ENCODE results near the gene PRKD1. TPM values are rescaled to one million over a fixed set of nuclear protein-coding genes. Genes with fewer than 3 reads are reported as not detected.

PRKD1 gene
- total and polyA plus RNA-seq, 2 experiments from 2014 or later, result 7.5 to 16.5 TPM

DNA sequence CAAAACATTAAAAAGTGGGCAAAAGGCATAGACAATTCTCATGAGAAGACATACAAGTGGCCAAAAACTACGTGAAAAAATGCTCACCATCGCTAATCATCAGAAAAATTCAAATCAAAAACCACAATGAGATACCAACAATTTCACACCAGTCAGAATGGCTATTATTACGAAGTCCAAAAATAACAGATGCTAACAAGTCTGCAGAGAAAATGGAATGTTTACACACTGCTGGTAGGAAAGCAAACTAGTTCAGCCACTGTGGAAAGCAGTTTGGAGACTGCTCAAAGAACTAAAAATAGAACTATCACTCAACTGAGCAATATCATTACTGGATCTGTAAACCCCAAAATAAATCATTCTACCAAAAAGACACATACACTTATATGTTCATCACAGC is 76.2 kb downstream of the PRKD1 start:
- H2AFZ ChIP-seq, result no peak overlapping the region
- peaks cover 41% of the 10 kb centered on the region for H3K79me2 ChIP-seq
- DNase-seq (ENCODE audit: low spot score), result no peak
- no peaks in the 10 kb centered on the region for H3K36me3 ChIP-seq (replicated peaks; ENCODE audit: insufficient read depth, low read depth)
- H3K27ac ChIP-seq, result no peak overlapping the region
- H3K9me2 ChIP-seq (replicated peaks; ENCODE audit: insufficient read depth), result no peaks in the 10 kb centered on the region
- no peaks in the 10 kb centered on the region for H3K9me3 ChIP-seq (ENCODE audit: low read depth)
- no peaks in the 10 kb centered on the region for H3K4me1 ChIP-seq (ENCODE audit: insufficient read depth)
- no peaks in the 10 kb centered on the region for H3K27me3 ChIP-seq
- H3K4me2 ChIP-seq, result no peak overlapping the region
- H3K4me3 ChIP-seq, result no peak overlapping the region
- TF ChIP-seq EZH2 (IDR thresholded peaks at IDR 0.05; ENCODE audit: borderline replicate concordance) (no peak), EZH2phosphoT487 (IDR thresholded peaks at IDR 0.05; ENCODE audit: low read depth, severe bottlenecking, unreplicated experiment) (no peak), CTCF (IDR thresholded peaks at IDR 0.05; ENCODE audit: poor library complexity) (no peak)
- H4K20me1 ChIP-seq (ENCODE audit: insufficient read depth, poor library complexity, severe bottlenecking), result peaks cover 4% of the 10 kb centered on the region
- 95% methylated on average over 3 of the region's 3 CpGs for WGBS (ENCODE audit: low lambda C conversion rate, missing lambda C conversion rate)

DNA sequence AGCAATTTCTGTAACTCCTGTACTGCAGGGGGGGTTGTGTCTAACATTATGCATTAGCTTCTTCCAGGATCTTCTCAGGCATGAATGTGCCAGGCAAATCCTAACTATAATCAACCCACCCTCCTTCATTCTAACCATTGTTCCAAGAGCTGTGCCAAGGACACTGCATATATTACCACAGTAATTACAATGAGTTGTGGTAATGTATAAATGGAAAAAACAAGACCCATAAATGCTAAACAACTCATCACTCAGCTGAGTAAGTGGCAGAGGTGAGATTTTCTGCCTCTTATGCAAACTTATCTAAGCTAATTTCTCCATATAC is 80.6 kb downstream of the PRKD1 start:
- Histone ChIP-seq H4K20me1 (ENCODE audit: insufficient read depth, poor library complexity, severe bottlenecking) (peaks cover 4% of the 10 kb centered on the region), H2AFZ (no peak overlapping the region), H3K27ac (no peak overlapping the region), H3K9me3 (ENCODE audit: low read depth) (no peaks in the 10 kb centered on the region), H3K79me2 (peaks cover 41% of the 10 kb centered on the region), H3K4me2 (no peak overlapping the region), H3K36me3 (replicated peaks; ENCODE audit: insufficient read depth, low read depth) (no peaks in the 10 kb centered on the region), H3K27me3 (no peaks in the 10 kb centered on the region), H3K9me2 (replicated peaks; ENCODE audit: insufficient read depth) (no peaks in the 10 kb centered on the region), H3K4me1 (ENCODE audit: insufficient read depth) (no peaks in the 10 kb centered on the region), H3K4me3 (no peak overlapping the region)
- TF ChIP-seq CTCF (IDR thresholded peaks at IDR 0.05; ENCODE audit: poor library complexity) (no peak), EZH2 (IDR thresholded peaks at IDR 0.05; ENCODE audit: borderline replicate concordance) (no peak), EZH2phosphoT487 (IDR thresholded peaks at IDR 0.05; ENCODE audit: low read depth, severe bottlenecking, unreplicated experiment) (no peak)
- no peak for DNase-seq (ENCODE audit: low spot score)

- H3K36me3 ChIP-seq (replicated peaks; ENCODE audit: insufficient read depth, low read depth), result no peaks in the 10 kb centered on the region
- no peak overlapping the region for H3K27ac ChIP-seq
- H3K79me2 ChIP-seq, result peaks cover 39% of the 10 kb centered on the region
- peaks cover 4% of the 10 kb centered on the region for H4K20me1 ChIP-seq (ENCODE audit: insufficient read depth, poor library complexity, severe bottlenecking)
- H3K9me2 ChIP-seq (replicated peaks; ENCODE audit: insufficient read depth), result no peaks in the 10 kb centered on the region
- H2AFZ ChIP-seq, result no peak overlapping the region
- DNase-seq (ENCODE audit: low spot score), result no peak
- TF ChIP-seq CTCF (IDR thresholded peaks at IDR 0.05; ENCODE audit: poor library complexity), result no peak
- TF ChIP-seq EZH2 (IDR thresholded peaks at IDR 0.05; ENCODE audit: borderline replicate concordance), result no peak
- TF ChIP-seq EZH2phosphoT487 (IDR thresholded peaks at IDR 0.05; ENCODE audit: low read depth, severe bottlenecking, unreplicated experiment), result no peak
- 90% methylated on average over 2 of the region's 2 CpGs for WGBS (ENCODE audit: low lambda C conversion rate, missing lambda C conversion rate)
- no peaks in the 10 kb centered on the region for H3K4me1 ChIP-seq (ENCODE audit: insufficient read depth)
- no peaks in the 10 kb centered on the region for H3K9me3 ChIP-seq (ENCODE audit: low read depth)
- H3K4me2 ChIP-seq, result no peak overlapping the region
- H3K4me3 ChIP-seq, result no peak overlapping the region
- no peaks in the 10 kb centered on the region for H3K27me3 ChIP-seq
These were observed 81.2 kb downstream of the PRKD1 start for GRCh38 chr14:29846339-29847055.

Measured in hepatocyte (in vitro differentiated cells).